Measurements from ENCODE around the gene RCAN3. TPM values are rescaled to one million over a fixed set of nuclear protein-coding genes. Genes with fewer than 3 reads are reported as not detected.
"Not testable (repeated sequence)": the region's sequence is repeated elsewhere in the genome, so short reads cannot be mapped to it uniquely, and the experiment has no call there.

Gene RCAN3
- total RNA-seq, 1 donor from 2014 or later, result 61.1 TPM

DNA sequence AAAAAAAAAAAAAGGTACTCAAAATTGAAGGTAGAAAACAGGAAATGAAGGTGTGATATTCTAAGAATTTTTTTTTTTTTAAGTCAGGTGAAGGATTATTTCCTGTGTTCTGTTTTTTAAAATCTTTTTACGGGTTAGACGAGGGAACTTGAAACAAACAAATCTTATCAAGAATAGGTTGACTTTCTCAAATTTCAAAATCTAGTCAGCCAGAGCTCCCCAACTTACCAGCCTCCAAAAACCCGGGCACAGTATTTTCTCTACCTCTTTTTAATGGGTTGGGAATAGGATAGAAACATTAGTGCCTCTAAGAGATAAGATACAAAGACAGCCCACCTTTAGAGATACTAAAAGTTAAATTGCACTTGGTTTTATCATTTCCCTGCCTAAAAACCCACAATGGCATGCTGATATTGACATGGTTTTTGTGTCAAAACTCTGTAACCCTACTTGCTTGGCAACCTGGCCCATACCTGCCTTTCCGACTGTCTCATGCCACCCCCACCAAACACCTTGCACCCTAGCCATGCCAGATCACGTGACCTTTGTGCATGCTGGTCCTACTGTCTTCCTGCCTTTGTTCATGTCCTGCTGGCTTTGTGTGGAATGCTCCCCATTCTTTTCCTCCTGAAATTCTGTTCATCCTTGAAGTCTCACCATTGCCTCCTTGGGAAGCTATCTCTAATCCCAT, 4.2 kb downstream of the RCAN3 start:
- intact Hi-C loops (cut with micrococcal nuclease), result loop anchor here (10.0 kb wide), 2 partner anchors 238 to 312 kb away; partner anchors contain the start of gene CLIC4

DNA sequence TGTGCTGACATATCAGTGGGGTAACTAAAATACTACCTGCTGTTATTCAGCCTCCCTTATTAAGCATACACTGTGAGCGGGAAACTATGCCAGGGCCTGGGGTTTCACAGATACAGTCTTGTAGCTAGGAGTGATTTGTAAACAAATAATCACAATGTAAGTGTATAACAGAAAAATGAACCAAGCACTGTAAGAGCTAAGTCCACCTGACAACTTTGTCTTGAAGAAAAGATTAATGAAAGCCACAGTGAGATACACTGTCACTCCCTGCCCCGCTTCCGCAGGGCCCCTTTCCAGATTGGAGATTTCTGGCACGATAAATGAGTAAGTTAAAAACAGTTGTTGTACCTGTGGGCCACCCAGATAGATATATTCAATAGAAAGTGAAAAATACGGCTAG, 4.8 kb downstream of the RCAN3 start:
- intact Hi-C loops (cut with micrococcal nuclease), result loop anchor here (10.0 kb wide), 2 partner anchors 237 to 313 kb away; partner anchors contain the start of gene CLIC4

DNA sequence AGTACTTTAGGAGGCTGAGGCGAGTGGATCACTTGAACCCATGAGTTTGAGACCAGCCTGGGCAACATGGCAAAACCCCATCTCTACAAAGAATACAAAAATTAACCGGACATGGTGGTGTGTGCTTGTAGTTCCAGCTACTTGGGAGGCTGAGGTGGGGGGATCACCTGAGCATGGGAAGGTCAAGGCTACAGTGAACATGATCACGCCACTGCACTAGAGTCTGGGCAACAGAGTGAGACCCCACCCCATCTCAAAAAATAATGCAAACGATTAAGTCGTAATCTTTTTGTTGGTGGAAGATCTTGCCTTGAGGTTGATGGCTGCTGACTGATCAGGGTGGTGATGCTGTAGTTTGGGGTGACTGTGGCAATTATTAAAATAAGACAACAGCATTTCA, 6.3 kb downstream of the RCAN3 start:
- intact Hi-C loops (cut with micrococcal nuclease), result loop anchor here (10.0 kb wide), 2 partner anchors 236 to 314 kb away; partner anchors contain the start of gene CLIC4

- intact Hi-C loops (cut with micrococcal nuclease), result no loop called here
Observed at GRCh38 chr1:24513706-24514105, 11.1 kb downstream of the RCAN3 start.

DNA sequence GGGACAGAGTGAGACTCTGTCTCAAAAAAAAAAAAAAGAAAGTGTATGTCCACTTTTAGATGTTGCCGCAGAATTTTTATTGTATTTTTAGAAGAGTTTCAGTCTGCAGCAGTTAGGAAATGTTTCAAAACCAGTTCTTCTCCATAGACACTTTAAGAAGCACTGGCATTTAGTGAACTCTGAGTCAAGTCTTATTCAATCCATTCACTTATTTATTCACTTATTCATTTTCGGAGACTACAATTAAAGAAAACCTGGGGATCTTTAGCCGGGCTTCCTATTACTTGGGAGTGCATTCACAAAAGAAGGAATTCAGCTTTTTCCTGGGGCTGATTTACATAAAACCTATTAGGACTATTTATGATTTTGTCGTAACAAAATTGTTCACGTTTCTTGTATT, 12.3 kb downstream of the RCAN3 start:
- intact Hi-C loops (cut with micrococcal nuclease), result no loop called here

DNA sequence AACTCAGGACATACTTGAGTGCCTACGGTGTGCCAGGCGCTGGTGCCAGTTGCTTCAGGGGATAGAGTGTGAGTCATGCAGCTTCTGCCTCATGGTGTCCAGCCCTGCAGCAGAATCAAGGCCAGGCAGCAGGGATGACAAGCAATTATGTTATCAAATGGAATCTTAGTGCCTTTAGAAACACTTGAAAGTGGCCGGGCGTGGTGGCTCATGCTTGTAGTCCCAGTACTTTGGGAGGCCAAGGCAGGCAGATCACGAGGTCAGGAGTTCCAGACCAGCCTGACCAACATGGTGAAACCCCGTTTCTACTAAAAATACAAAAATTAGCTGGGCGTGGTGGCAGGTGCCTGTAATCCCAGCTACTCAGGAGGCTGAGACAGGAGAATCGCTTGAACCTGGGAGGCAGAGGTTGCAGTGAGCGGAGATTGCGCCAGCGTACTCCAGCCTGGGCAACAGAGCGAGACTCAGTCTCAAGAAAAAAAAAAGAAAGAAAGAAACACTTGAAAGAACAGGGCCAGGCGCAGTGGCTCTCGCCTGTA, 13.1 kb downstream of the RCAN3 start:
- intact Hi-C loops (cut with micrococcal nuclease), result not testable (repeated sequence)

DNA sequence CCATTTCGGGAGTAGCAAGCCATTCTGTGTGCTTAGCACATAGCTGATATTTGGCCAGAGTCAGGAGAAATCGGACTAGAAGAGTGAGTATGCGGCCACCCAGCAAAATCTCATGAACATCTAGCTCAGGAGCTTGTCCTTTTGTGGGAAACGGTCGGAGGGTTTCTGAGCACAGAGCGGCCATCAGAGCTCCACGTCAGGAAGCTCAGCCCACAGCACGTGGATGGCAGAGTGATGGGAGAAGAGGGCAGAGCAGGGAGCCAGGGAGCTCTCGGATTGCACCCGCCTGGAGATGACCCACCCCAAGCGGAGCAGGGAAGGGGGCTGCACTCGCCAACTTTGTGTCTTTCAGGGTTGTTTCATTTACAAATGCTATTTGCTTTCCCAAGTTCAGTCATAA, 13.9 kb downstream of the RCAN3 start:
- intact Hi-C loops (cut with micrococcal nuclease), result no loop called here

DNA sequence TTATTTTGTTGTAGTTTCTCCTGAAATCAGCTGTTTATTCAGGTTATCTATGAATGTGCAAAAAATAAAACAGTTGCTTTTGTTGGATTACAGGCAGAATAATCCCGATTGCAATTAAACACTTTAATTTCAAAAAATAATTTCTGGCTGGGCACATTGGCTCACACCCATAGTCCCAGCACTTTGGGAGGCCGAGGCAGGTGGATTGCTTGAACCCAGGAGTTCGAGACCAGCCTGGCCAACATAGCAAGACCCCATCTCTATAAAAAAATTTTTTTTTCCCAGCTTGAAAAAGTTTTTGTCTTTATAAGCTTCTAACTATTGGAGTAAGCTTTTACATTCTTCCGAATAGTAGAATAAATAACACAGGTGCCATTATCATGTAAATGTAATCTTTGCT, 15.3 kb downstream of the RCAN3 start:
- intact Hi-C loops (cut with micrococcal nuclease), result no loop called here

- intact Hi-C loops (cut with micrococcal nuclease), result not testable (repeated sequence)
Observed at GRCh38 chr1:24520282-24520681, 17.6 kb downstream of the RCAN3 start.

DNA sequence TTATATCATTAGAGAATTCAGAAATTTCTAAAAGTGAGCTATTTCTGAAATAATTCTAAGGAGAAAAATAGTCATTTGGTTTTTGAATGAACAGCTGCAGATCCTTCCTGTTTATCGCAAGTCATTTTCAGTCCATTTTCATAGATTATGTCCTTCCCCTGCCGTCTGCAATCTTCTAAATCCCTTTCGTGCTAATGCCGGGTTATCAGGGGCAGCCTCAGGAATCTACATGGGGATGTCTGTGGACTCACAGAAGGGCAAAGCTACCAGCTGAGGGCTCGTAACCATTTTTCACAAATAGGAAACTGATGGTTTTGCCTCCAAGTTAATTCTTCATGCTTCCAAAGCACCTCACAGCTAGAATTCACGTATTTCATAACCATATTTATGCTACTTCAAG, 23.0 kb downstream of the RCAN3 start:
- intact Hi-C loops (cut with micrococcal nuclease), result loop anchor here (2.0 kb wide), 1 partner anchor 111 kb away; the partner anchor contains the start of gene NIPAL3

DNA sequence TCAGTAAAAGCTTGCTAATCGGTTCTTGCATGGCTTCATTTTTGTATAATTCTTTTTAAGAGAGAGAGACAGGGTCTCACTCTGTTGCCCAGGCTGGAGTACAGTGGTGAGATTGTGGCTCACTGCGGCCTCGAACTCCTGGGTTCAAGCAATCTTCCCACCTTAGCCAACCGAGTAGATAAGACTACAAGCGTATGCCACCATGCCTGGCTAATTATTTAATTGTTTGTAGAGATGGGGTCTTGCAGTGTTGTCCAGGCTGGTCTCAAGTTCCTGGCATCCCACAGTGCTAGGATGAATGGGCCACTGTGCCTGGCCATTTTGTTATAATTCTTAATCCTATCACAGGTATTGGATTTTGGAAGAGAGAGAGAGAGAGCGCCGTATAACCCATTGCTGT, 23.4 kb downstream of the RCAN3 start:
- intact Hi-C loops (cut with micrococcal nuclease), result loop anchor here (2.0 kb wide), 1 partner anchor 111 kb away; the partner anchor contains the start of gene NIPAL3

- intact Hi-C loops (cut with micrococcal nuclease), result loop anchor here (2.0 kb wide), 1 partner anchor 112 kb away; the partner anchor contains the start of gene NIPAL3
Observed at GRCh38 chr1:24526940-24527542, 24.4 kb downstream of the RCAN3 start.

DNA sequence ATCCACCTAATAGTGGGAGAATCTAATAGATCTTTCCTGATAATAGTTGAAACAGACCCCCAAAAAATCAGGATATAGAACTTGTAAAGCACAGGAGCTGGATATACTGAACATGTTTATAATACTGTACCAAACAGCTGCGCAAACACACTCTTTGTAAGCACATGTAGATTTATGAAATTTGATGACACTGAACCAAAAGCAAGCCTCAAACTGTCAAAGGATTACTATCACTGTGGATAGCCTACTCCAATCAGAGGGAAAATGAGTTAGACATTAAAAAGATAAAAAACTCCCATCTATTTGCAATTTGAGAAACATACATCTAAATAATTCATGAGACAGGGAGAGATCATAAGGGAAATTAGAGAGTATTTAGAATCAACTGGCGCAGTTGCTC, 26.1 kb downstream of the RCAN3 start:
- intact Hi-C loops (cut with micrococcal nuclease), result no loop called here

DNA sequence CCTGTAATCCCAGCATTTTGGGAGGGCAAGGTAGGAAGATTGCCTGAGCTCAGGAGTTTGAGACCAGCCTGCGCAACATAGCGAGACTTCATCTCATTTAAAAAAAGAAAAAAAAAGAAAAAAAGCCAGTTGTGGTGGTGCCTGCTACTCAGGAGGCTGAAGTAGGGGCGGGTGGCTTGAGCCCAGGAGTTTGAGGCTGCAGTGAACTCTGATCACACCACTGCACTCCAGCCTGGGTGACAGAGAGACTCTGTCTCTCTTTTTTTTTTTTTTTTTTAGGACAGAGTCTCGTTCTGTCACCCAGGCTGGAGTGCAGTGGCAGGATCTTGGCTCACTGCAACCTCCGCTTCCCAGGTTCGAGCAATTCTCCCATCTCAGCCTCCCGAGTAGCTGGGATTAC, 26.7 kb downstream of the RCAN3 start:
- intact Hi-C loops (cut with micrococcal nuclease), result not testable (repeated sequence)

GRCh38 chr1:24535021-24535424, 32.4 kb downstream of the RCAN3 start:
- intact Hi-C loops (cut with micrococcal nuclease), result loop anchor here (2.0 to 10.0 kb wide), 5 partner anchors 50 to 343 kb away; partner anchors contain the start of gene SRRM1

DNA sequence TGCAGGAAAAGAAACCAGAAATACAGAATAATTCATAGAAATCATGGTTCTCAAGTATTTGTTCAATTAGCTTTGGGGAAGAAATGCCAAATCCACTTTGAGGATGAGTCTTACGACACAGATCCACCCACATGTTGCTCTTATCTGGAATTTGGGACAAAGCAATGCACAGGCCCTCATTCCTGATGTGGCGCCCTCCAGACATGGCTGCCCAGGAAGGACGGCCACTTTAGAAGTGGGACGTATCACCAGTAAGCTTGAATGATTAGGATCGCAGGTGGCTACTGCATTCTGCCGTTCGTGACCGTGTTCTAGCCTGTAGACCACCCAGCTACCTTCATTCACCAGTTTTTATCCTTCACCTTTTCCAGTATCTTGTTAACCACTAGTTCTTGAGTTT, 33.1 kb downstream of the RCAN3 start:
- intact Hi-C loops (cut with micrococcal nuclease), result loop anchor here (1.0 to 10.0 kb wide), 6 partner anchors 33 to 343 kb away; partner anchors contain the start of genes RCAN3 and SRRM1

DNA sequence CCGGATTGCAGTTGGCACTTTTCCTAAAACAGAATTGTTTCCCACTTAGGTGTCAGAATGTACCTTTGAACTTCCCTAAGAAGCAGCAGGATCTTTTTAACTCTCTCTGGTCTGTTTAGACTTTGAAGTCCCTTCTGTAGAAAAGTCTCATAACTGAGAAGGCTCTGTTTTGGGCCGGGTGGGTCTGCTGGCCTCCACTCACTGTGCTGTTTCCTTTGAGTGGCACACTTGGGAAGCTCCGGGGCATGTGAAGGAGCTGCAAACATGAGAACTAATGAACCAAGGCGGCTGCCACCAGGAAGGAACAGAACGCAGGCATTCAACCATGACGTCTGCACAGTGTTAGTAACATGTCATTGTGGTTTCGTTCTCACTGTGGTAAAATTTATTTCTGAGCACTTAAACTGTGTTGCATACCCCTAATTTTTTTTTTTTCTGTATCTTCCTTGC, 33.8 kb downstream of the RCAN3 start:
- intact Hi-C loops (cut with micrococcal nuclease), result loop anchor here (1.0 to 10.0 kb wide), 4 partner anchors 34 to 344 kb away; partner anchors contain the start of gene RCAN3

GRCh38 chr1:24540051-24540905, 37.6 kb downstream of the RCAN3 start:
- intact Hi-C loops (cut with micrococcal nuclease), result no loop called here

GRCh38 chr1:24540906-24541710, 38.5 kb downstream of the RCAN3 start:
- intact Hi-C loops (cut with micrococcal nuclease), result no loop called here

- intact Hi-C loops (cut with micrococcal nuclease), result no loop called here
Observed at GRCh38 chr1:24541711-24542346, 39.2 kb downstream of the RCAN3 start.

Measured in T-helper 2 cell treated with Interferon-gamma antibody and Interleukin-4, amounts not matched to agents 100 ng/mL and 5 ng/mL, for 36 hours (primary cell).